HEK293 (cell line): ENCODE measurements around the gene TMEM41B.
A peak's percentile ranks its signal among the peaks of the same experiment; 100 is the strongest.

Source experiments
- BCL11B ChIP-seq: fragments of 450-650 bp; formaldehyde crosslinking; IDR thresholded peaks from 2 replicates; pipeline ENCODE4 v1.5.1; 2016; ENCODE audit warnings: low read depth, missing biosample characterization, missing genetic modification characterization
- HIC1 ChIP-seq: fragments of 450-650 bp; formaldehyde crosslinking; IDR thresholded peaks from 2 replicates; pipeline ENCODE4 v1.5.1; 2016; ENCODE audit warnings: missing biosample characterization, missing genetic modification characterization
- HOXD13 ChIP-seq: sonication (generic); formaldehyde crosslinking; IDR thresholded peaks from 2 replicates; pipeline ENCODE4 v1.8.0; 2022; ENCODE audit warnings: missing genetic modification reagents, borderline replicate concordance
- IKZF3 ChIP-seq: fragments of 450-650 bp; IDR thresholded peaks from 2 replicates; pipeline ENCODE4 v1.5.0; 2018; ENCODE audit warnings: missing biosample characterization, mild to moderate bottlenecking, missing genetic modification characterization, moderate library complexity
- KLF1 ChIP-seq: fragments of 450-650 bp; formaldehyde crosslinking; IDR thresholded peaks from 2 replicates; pipeline ENCODE4 v1.5.1; 2016; ENCODE audit warnings: missing biosample characterization, missing genetic modification characterization
- TRIM28 ChIP-seq: IDR thresholded peaks from 2 replicates; pipeline ENCODE4 v1.6.1; 2011; ENCODE audit warnings: low read length, control low read depth, borderline replicate concordance
- WT1 ChIP-seq: fragments of 450-650 bp; formaldehyde crosslinking; IDR thresholded peaks from 2 replicates; pipeline ENCODE4 v1.5.1; 2016; ENCODE audit warnings: missing biosample characterization, missing genetic modification characterization
- YY1 ChIP-seq: fragments of 450-650 bp; formaldehyde crosslinking; IDR thresholded peaks from 2 replicates; pipeline ENCODE4 v1.5.1; 2018; ENCODE audit warnings: missing biosample characterization, missing genetic modification characterization
- ZBTB21 ChIP-seq: fragments of 450-650 bp; formaldehyde crosslinking; IDR thresholded peaks from 2 replicates; pipeline ENCODE4 v1.5.1; 2017; ENCODE audit warnings: missing biosample characterization, missing genetic modification characterization
- ZEB2 ChIP-seq: fragments of 450-650 bp; formaldehyde crosslinking; IDR thresholded peaks from 2 replicates; pipeline ENCODE4 v1.5.1; 2016; ENCODE audit warnings: missing biosample characterization, missing genetic modification characterization
- ZFHX2 ChIP-seq: fragments of 450-650 bp; formaldehyde crosslinking; conservative IDR thresholded peaks from 2 replicates; pipeline ENCODE4 v1.5.1; 2016; ENCODE audit warnings: missing biosample characterization, missing genetic modification characterization
- ZFP3 ChIP-seq: fragments of 450-650 bp; formaldehyde crosslinking; IDR thresholded peaks from 2 replicates; pipeline ENCODE4 v1.5.1; 2016; ENCODE audit warnings: low read depth, missing biosample characterization, missing genetic modification characterization
- ZNF10 ChIP-seq: fragments of 450-650 bp; formaldehyde crosslinking; IDR thresholded peaks from 2 replicates; pipeline ENCODE4 v1.5.1; 2017; ENCODE audit warnings: missing biosample characterization, missing genetic modification characterization
- ZNF121 ChIP-seq: fragments of 450-650 bp; formaldehyde crosslinking; IDR thresholded peaks from 2 replicates; pipeline ENCODE4 v1.5.1; 2016; ENCODE audit warnings: missing biosample characterization, missing genetic modification characterization
- ZNF155 ChIP-seq: fragments of 450-650 bp; formaldehyde crosslinking; IDR thresholded peaks from 2 replicates; pipeline ENCODE4 v1.5.1; 2016; ENCODE audit warnings: missing biosample characterization, missing genetic modification characterization
- ZNF169 ChIP-seq: fragments of 450-650 bp; formaldehyde crosslinking; IDR thresholded peaks from 2 replicates; pipeline ENCODE4 v1.5.1; 2016; ENCODE audit warnings: missing biosample characterization, missing genetic modification characterization
- ZNF18 ChIP-seq: fragments of 450-650 bp; formaldehyde crosslinking; IDR thresholded peaks from 2 replicates; pipeline ENCODE4 v1.5.1; 2016; ENCODE audit warnings: missing biosample characterization, missing genetic modification characterization
- ZNF239 ChIP-seq: fragments of 450-650 bp; formaldehyde crosslinking; IDR thresholded peaks from 2 replicates; pipeline ENCODE4 v1.5.1; 2016; ENCODE audit warnings: missing biosample characterization, missing genetic modification characterization
- ZNF24 ChIP-seq: fragments of 450-650 bp; formaldehyde crosslinking; IDR thresholded peaks from 2 replicates; pipeline ENCODE4 v1.5.1; 2016; ENCODE audit warnings: missing biosample characterization, missing genetic modification characterization
- ZNF341 ChIP-seq: fragments of 450-650 bp; formaldehyde crosslinking; IDR thresholded peaks from 2 replicates; pipeline ENCODE4; 2016; ENCODE audit warnings: low read depth, missing biosample characterization, missing genetic modification characterization
- ZNF37A ChIP-seq: fragments of 450-650 bp; IDR thresholded peaks from 2 replicates; pipeline ENCODE4 v1.5.1; 2018; ENCODE audit warnings: missing biosample characterization, missing genetic modification characterization
- ZNF404 ChIP-seq: fragments of 450-650 bp; formaldehyde crosslinking; IDR thresholded peaks from 2 replicates; pipeline ENCODE4 v1.5.1; 2017; ENCODE audit warnings: missing biosample characterization, missing genetic modification characterization
- ZNF473 ChIP-seq: fragments of 450-650 bp; formaldehyde crosslinking; IDR thresholded peaks from 2 replicates; pipeline ENCODE4 v1.5.1; 2017; ENCODE audit warnings: missing biosample characterization, missing genetic modification characterization
- ZNF48 ChIP-seq: fragments of 450-650 bp; formaldehyde crosslinking; IDR thresholded peaks from 2 replicates; pipeline ENCODE4 v1.5.1; 2016; ENCODE audit warnings: missing biosample characterization, missing genetic modification characterization
- ZNF501 ChIP-seq: fragments of 450-650 bp; formaldehyde crosslinking; IDR thresholded peaks from 2 replicates; pipeline ENCODE4 v1.5.1; 2016; ENCODE audit warnings: missing biosample characterization, missing genetic modification characterization
- ZNF521 ChIP-seq: fragments of 450-650 bp; formaldehyde crosslinking; IDR thresholded peaks from 2 replicates; pipeline ENCODE4 v1.5.1; 2017; ENCODE audit warnings: missing biosample characterization, mild to moderate bottlenecking, missing genetic modification characterization
- ZNF544 ChIP-seq: fragments of 450-650 bp; formaldehyde crosslinking; IDR thresholded peaks from 2 replicates; pipeline ENCODE4 v1.5.0; 2017; ENCODE audit warnings: missing biosample characterization, missing genetic modification characterization
- ZNF585B ChIP-seq: fragments of 450-650 bp; formaldehyde crosslinking; IDR thresholded peaks from 2 replicates; pipeline ENCODE4 v1.5.1; 2016; ENCODE audit warnings: missing biosample characterization, missing genetic modification characterization
- ZNF621 ChIP-seq: fragments of 450-650 bp; formaldehyde crosslinking; IDR thresholded peaks from 2 replicates; pipeline ENCODE4 v1.5.1; 2017; ENCODE audit warnings: missing biosample characterization, missing genetic modification characterization
- ZNF623 ChIP-seq: fragments of 450-650 bp; formaldehyde crosslinking; IDR thresholded peaks from 2 replicates; pipeline ENCODE4 v1.5.1; 2016; ENCODE audit warnings: missing biosample characterization, missing genetic modification characterization
- ZNF658 ChIP-seq: fragments of 450-650 bp; formaldehyde crosslinking; IDR thresholded peaks from 2 replicates; pipeline ENCODE4; 2016; ENCODE audit warnings: missing biosample characterization, missing genetic modification characterization
- ZNF664 ChIP-seq: fragments of 450-650 bp; formaldehyde crosslinking; IDR thresholded peaks from 2 replicates; pipeline ENCODE4 v1.5.1; 2016; ENCODE audit warnings: missing biosample characterization, missing genetic modification characterization
- ZNF768 ChIP-seq: fragments of 450-650 bp; formaldehyde crosslinking; IDR thresholded peaks from 2 replicates; pipeline ENCODE4 v1.5.1; 2018; ENCODE audit warnings: missing biosample characterization, mild to moderate bottlenecking, missing genetic modification characterization
- ZNF777 ChIP-seq: fragments of 450-650 bp; formaldehyde crosslinking; IDR thresholded peaks from 2 replicates; pipeline ENCODE4 v1.5.1; 2017; ENCODE audit warnings: missing biosample characterization, missing genetic modification characterization, borderline replicate concordance
- ZNF830 ChIP-seq: fragments of 450-650 bp; IDR thresholded peaks from 2 replicates; pipeline ENCODE4 v1.5.0; 2018; ENCODE audit warnings: missing biosample characterization, missing genetic modification characterization, low read depth, mild to moderate bottlenecking, moderate library complexity
- ZSCAN4 ChIP-seq: fragments of 450-650 bp; formaldehyde crosslinking; IDR thresholded peaks from 2 replicates; pipeline ENCODE4 v1.5.1; 2017; ENCODE audit warnings: missing biosample characterization, missing genetic modification characterization
- ZSCAN5A ChIP-seq: fragments of 450-650 bp; formaldehyde crosslinking; IDR thresholded peaks from 2 replicates; pipeline ENCODE4 v1.5.1; 2016; ENCODE audit warnings: missing biosample characterization, missing genetic modification characterization

Gene TMEM41B

GRCh38 chr11:9264316-9265210 lies 49.8 kb downstream of the TMEM41B start (continued):
- TF ChIP-seq ZNF830 (tag by site-specific recombination), result no peak
- no peak for TF ChIP-seq ZNF521 (tag by site-specific recombination)
- TF ChIP-seq ZFHX2 (tag by site-specific recombination), result no peak
- TF ChIP-seq TRIM28, result no peak
- no peak for TF ChIP-seq ZSCAN5A (tag by site-specific recombination)
- TF ChIP-seq YY1 (tag by site-specific recombination), result no peak
- TF ChIP-seq ZNF621 (tag by site-specific recombination), result no peak
- no peak for TF ChIP-seq ZNF155 (tag by site-specific recombination)
- no peak for TF ChIP-seq ZNF404 (tag by site-specific recombination)
- TF ChIP-seq ZNF37A, result no peak
- TF ChIP-seq ZNF10 (tag by site-specific recombination), result no peak
- TF ChIP-seq ZEB2 (tag by site-specific recombination), result 0 out of 2 replicates have a peak, but pooled peaks have one; percentile 11
- no peak for TF ChIP-seq ZNF473
- TF ChIP-seq ZNF623 (tag by site-specific recombination), result no peak
- TF ChIP-seq HOXD13 (CRISPR knock-in tag), result 0 out of 2 replicates have a peak, but pooled peaks have one; percentile 12
- TF ChIP-seq ZNF585B (tag by site-specific recombination), result no peak
- TF ChIP-seq ZNF768 (tag by site-specific recombination), result no peak
- TF ChIP-seq ZNF341 (tag by site-specific recombination), result no peak
- no peak for TF ChIP-seq ZNF24 (tag by site-specific recombination)
- TF ChIP-seq ZBTB21, result no peak
- TF ChIP-seq ZNF544 (tag by site-specific recombination), result no peak
- no peak for TF ChIP-seq ZNF658 (tag by site-specific recombination)
- TF ChIP-seq BCL11B, result no peak
- no peak for TF ChIP-seq IKZF3 (tag by site-specific recombination)
- TF ChIP-seq ZNF777 (tag by site-specific recombination), result peak; percentile 62; the same call in 1 of the 2 replicates
- no peak for TF ChIP-seq ZNF18 (tag by site-specific recombination)
- no peak for TF ChIP-seq ZSCAN4
- TF ChIP-seq KLF1 (tag by site-specific recombination), result peak; percentile 44; the same call in 1 of the 2 replicates
- TF ChIP-seq ZNF664 (tag by site-specific recombination), result no peak
- no peak for TF ChIP-seq ZNF48 (tag by site-specific recombination)
- no peak for TF ChIP-seq ZNF169
- no peak for TF ChIP-seq ZFP3 (tag by site-specific recombination)
- TF ChIP-seq WT1 (tag by site-specific recombination), result no peak
- TF ChIP-seq ZNF239 (tag by site-specific recombination), result no peak
- no peak for TF ChIP-seq HIC1 (tag by site-specific recombination)
- no peak for TF ChIP-seq ZNF501 (tag by site-specific recombination)
- no peak for TF ChIP-seq ZNF121 (tag by site-specific recombination)
